Measurements from ENCODE around the gene ADAMTS17.

The ADAMTS17 gene

DNA sequence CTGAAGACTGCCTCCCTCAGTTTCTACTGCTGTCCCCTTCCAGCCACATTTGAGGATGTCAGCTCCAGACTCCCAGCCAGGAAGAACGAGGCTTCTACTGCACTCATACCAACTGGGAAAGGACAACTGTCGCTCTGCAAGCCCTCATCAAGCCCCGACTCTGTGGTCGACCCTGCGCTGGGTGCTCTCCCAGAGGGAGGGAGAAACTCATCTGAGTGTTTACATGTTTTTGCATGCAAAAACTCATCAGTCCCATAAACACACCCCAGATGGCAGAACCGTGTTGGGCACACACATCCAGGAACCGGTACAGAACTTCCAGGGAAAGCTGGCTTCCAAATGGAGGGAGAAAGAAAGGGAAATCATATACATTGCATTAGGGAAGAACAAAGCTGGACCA, 43.5 kb downstream of the ADAMTS17 start:
- no peak for TF ChIP-seq TEAD4 (IDR thresholded peaks at IDR 0.05)
- TF ChIP-seq YY1 (IDR thresholded peaks at IDR 0.05; ENCODE audit: low read depth), result no peak
- TF ChIP-seq FOXM1 (IDR thresholded peaks at IDR 0.05; ENCODE audit: borderline replicate concordance, low read depth), result no peak

GRCh38 chr15:100297812-100298211, 44.0 kb downstream of the ADAMTS17 start:
- TF ChIP-seq USF1 (IDR thresholded peaks at IDR 0.05), result no peak
- no peak for TF ChIP-seq TAF1 (IDR thresholded peaks at IDR 0.05; ENCODE audit: low read depth)
- TF ChIP-seq NFIC (IDR thresholded peaks at IDR 0.05), result no peak
- TF ChIP-seq EP300 (IDR thresholded peaks at IDR 0.05; ENCODE audit: borderline replicate concordance), result no peak
- TF ChIP-seq CEBPB (IDR thresholded peaks at IDR 0.05), result no peak
- TF ChIP-seq, protein P1, sequence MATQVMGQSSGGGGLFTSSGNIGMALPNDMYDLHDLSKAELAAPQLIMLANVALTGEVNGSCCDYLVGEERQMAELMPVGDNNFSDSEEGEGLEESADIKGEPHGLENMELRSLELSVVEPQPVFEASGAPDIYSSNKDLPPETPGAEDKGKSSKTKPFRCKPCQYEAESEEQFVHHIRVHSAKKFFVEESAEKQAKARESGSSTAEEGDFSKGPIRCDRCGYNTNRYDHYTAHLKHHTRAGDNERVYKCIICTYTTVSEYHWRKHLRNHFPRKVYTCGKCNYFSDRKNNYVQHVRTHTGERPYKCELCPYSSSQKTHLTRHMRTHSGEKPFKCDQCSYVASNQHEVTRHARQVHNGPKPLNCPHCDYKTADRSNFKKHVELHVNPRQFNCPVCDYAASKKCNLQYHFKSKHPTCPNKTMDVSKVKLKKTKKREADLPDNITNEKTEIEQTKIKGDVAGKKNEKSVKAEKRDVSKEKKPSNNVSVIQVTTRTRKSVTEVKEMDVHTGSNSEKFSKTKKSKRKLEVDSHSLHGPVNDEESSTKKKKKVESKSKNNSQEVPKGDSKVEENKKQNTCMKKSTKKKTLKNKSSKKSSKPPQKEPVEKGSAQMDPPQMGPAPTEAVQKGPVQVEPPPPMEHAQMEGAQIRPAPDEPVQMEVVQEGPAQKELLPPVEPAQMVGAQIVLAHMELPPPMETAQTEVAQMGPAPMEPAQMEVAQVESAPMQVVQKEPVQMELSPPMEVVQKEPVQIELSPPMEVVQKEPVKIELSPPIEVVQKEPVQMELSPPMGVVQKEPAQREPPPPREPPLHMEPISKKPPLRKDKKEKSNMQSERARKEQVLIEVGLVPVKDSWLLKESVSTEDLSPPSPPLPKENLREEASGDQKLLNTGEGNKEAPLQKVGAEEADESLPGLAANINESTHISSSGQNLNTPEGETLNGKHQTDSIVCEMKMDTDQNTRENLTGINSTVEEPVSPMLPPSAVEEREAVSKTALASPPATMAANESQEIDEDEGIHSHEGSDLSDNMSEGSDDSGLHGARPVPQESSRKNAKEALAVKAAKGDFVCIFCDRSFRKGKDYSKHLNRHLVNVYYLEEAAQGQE (IDR thresholded peaks at IDR 0.05; ENCODE audit: low read depth), result no peak
- TF ChIP-seq FOXM1 (IDR thresholded peaks at IDR 0.05; ENCODE audit: borderline replicate concordance, low read depth), result no peak
- no peak for TF ChIP-seq YY1 (IDR thresholded peaks at IDR 0.05; ENCODE audit: low read depth)
- no peak for TF ChIP-seq ZBTB7A (IDR thresholded peaks at IDR 0.05; ENCODE audit: low read depth)
- no peak for TF ChIP-seq CREB1 (IDR thresholded peaks at IDR 0.05; ENCODE audit: low read depth)
- TF ChIP-seq, protein P2, sequence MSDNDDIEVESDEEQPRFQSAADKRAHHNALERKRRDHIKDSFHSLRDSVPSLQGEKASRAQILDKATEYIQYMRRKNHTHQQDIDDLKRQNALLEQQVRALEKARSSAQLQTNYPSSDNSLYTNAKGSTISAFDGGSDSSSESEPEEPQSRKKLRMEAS (IDR thresholded peaks at IDR 0.05), result no peak
- no peak for TF ChIP-seq TCF12 (IDR thresholded peaks at IDR 0.05; ENCODE audit: low read depth)
- no peak for TF ChIP-seq RAD21 (IDR thresholded peaks at IDR 0.05; ENCODE audit: low read depth)
- TF ChIP-seq TEAD4 (IDR thresholded peaks at IDR 0.05), result no peak
- TF ChIP-seq EGR1 (IDR thresholded peaks at IDR 0.05), result no peak

- no peak for TF ChIP-seq EP300 (IDR thresholded peaks at IDR 0.05; ENCODE audit: borderline replicate concordance)
- TF ChIP-seq ZBTB7A (IDR thresholded peaks at IDR 0.05; ENCODE audit: low read depth), result no peak
- TF ChIP-seq, protein P1 (IDR thresholded peaks at IDR 0.05; ENCODE audit: low read depth), result no peak
- TF ChIP-seq YY1 (IDR thresholded peaks at IDR 0.05; ENCODE audit: low read depth), result no peak
- no peak for TF ChIP-seq CREB1 (IDR thresholded peaks at IDR 0.05; ENCODE audit: low read depth)
- no peak for TF ChIP-seq TEAD4 (IDR thresholded peaks at IDR 0.05)
- TF ChIP-seq RAD21 (IDR thresholded peaks at IDR 0.05; ENCODE audit: low read depth), result no peak
- no peak for TF ChIP-seq EGR1 (IDR thresholded peaks at IDR 0.05)
- no peak for TF ChIP-seq TAF1 (IDR thresholded peaks at IDR 0.05; ENCODE audit: low read depth)
Observed at GRCh38 chr15:100295939-100296565, 45.7 kb downstream of the ADAMTS17 start.

- TF ChIP-seq EGR1 (IDR thresholded peaks at IDR 0.05) (no peak), CREB1 (IDR thresholded peaks at IDR 0.05; ENCODE audit: low read depth) (no peak), TCF12 (IDR thresholded peaks at IDR 0.05; ENCODE audit: low read depth) (no peak), TAF1 (IDR thresholded peaks at IDR 0.05; ENCODE audit: low read depth) (no peak), EP300 (IDR thresholded peaks at IDR 0.05; ENCODE audit: borderline replicate concordance) (no peak), NFIC (IDR thresholded peaks at IDR 0.05) (no peak), USF1 (IDR thresholded peaks at IDR 0.05) (no peak), CEBPB (IDR thresholded peaks at IDR 0.05) (no peak), RAD21 (IDR thresholded peaks at IDR 0.05; ENCODE audit: low read depth) (no peak), ZBTB7A (IDR thresholded peaks at IDR 0.05; ENCODE audit: low read depth) (no peak)
- TF ChIP-seq, protein P1 (IDR thresholded peaks at IDR 0.05; ENCODE audit: low read depth), result no peak
Observed at GRCh38 chr15:100292010-100292409, 49.8 kb downstream of the ADAMTS17 start.

- TF ChIP-seq FOXM1 (IDR thresholded peaks at IDR 0.05; ENCODE audit: borderline replicate concordance, low read depth), result no peak
- TF ChIP-seq TEAD4 (IDR thresholded peaks at IDR 0.05), result no peak
- TF ChIP-seq TAF1 (IDR thresholded peaks at IDR 0.05; ENCODE audit: low read depth), result no peak
- TF ChIP-seq EP300 (IDR thresholded peaks at IDR 0.05; ENCODE audit: borderline replicate concordance), result no peak
- TF ChIP-seq RAD21 (IDR thresholded peaks at IDR 0.05; ENCODE audit: low read depth), result no peak
- TF ChIP-seq ZBTB7A (IDR thresholded peaks at IDR 0.05; ENCODE audit: low read depth), result no peak
- TF ChIP-seq, protein P1 (IDR thresholded peaks at IDR 0.05; ENCODE audit: low read depth), result no peak
- no peak for TF ChIP-seq TCF12 (IDR thresholded peaks at IDR 0.05; ENCODE audit: low read depth)
- TF ChIP-seq USF1 (IDR thresholded peaks at IDR 0.05), result no peak
- TF ChIP-seq CEBPB (IDR thresholded peaks at IDR 0.05), result no peak
- TF ChIP-seq NFIC (IDR thresholded peaks at IDR 0.05), result no peak
Observed at GRCh38 chr15:100291106-100291505, 50.7 kb downstream of the ADAMTS17 start.

Data from Ishikawa (cell line).